Measurements from ENCODE around the gene UBE2D2. TPM values are rescaled to one million over a fixed set of nuclear protein-coding genes. Genes with fewer than 3 reads are reported as not detected.

UBE2D2 gene
- total and polyA plus RNA-seq, 2 of the 13 experiments (the other 11 are each of a cell fraction or from before 2014, with no cell fraction given), result 79.1 to 109 TPM

DNA sequence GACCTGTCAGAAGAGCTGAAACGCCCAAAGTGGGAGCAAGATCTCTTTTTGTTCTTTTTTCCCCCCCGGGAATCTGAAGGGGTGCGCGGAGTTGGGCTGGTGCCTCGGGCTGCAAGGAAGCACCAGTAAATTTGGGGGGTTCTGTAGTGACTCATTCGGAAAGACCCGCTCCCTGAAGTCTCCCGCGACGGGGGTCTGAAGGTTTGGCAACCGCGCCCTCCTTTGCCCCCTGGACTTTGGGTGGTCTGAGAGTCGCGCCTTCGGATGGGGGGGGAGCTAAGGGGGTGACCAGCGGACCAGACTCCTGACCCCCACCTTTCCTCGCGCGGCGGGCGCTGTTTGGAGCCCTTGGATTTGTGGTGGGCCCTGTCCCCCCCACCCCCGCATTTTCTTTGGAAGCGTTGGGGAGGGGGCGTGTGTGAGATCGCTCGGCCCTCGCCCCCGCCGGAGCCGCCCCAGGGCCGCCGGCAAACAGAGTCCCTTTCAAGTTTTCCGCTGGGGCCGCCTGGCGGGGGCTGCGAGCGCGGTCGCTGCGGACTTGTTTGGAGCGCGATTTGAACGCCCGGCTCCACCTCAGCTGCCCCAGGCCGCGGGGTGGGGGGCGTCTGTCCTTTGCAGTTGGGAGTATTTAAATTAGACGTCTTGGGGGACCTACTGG lies 89.0 kb downstream of the UBE2D2 start (continued):
- TF ChIP-seq, protein P1, sequence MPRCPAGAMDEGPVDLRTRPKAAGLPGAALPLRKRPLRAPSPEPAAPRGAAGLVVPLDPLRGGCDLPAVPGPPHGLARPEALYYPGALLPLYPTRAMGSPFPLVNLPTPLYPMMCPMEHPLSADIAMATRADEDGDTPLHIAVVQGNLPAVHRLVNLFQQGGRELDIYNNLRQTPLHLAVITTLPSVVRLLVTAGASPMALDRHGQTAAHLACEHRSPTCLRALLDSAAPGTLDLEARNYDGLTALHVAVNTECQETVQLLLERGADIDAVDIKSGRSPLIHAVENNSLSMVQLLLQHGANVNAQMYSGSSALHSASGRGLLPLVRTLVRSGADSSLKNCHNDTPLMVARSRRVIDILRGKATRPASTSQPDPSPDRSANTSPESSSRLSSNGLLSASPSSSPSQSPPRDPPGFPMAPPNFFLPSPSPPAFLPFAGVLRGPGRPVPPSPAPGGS (CRISPR knock-in tag; IDR thresholded peaks at IDR 0.05), result no peak
- no peak for TF ChIP-seq NR2F6 (IDR thresholded peaks at IDR 0.05)
- 0 out of 2 replicates have a peak, but pooled peaks have one; percentile 8 for TF ChIP-seq NR2F6 (CRISPR knock-in tag; IDR thresholded peaks at IDR 0.05)
- TF ChIP-seq RXRA (CRISPR knock-in tag; IDR thresholded peaks at IDR 0.05), result peak; percentile 47; the same call in 1 of the 2 replicates
- TF ChIP-seq ZMYM4 (CRISPR knock-in tag; IDR thresholded peaks at IDR 0.05), result 0 out of 2 replicates have a peak, but pooled peaks have one; percentile 1
- TF ChIP-seq PLRG1 (conservative IDR thresholded peaks at IDR 0.05), result no peak
- TF ChIP-seq NCOA2 (CRISPR knock-in tag; IDR thresholded peaks at IDR 0.05), result 0 out of 2 replicates have a peak, but pooled peaks have one; percentile 19
- no peak for TF ChIP-seq JDP2 (CRISPR knock-in tag; IDR thresholded peaks at IDR 0.05; ENCODE audit: borderline replicate concordance)
- TF ChIP-seq CENPT (CRISPR knock-in tag; IDR thresholded peaks at IDR 0.05; ENCODE audit: low read depth), result no peak
- TF ChIP-seq CBX1 (IDR thresholded peaks at IDR 0.05; ENCODE audit: low read depth), result no peak
- TF ChIP-seq ZNF703 (CRISPR knock-in tag; IDR thresholded peaks at IDR 0.05; ENCODE audit: borderline replicate concordance), result no peak
- TF ChIP-seq HOXA3 (CRISPR knock-in tag; IDR thresholded peaks at IDR 0.05), result no peak
- no peak for TF ChIP-seq ZNF839 (CRISPR knock-in tag; IDR thresholded peaks at IDR 0.05; ENCODE audit: borderline replicate concordance)
- no peak for TF ChIP-seq ZMYM2 (CRISPR knock-in tag; IDR thresholded peaks at IDR 0.05)
- TF ChIP-seq GPN1 (CRISPR knock-in tag; IDR thresholded peaks at IDR 0.05; ENCODE audit: borderline replicate concordance), result no peak
- no peak for TF ChIP-seq SMYD3 (CRISPR knock-in tag; IDR thresholded peaks at IDR 0.05)
- no peak for TF ChIP-seq KDM5B (CRISPR knock-in tag; IDR thresholded peaks at IDR 0.05; ENCODE audit: borderline replicate concordance)
- TF ChIP-seq MBD4 (IDR thresholded peaks at IDR 0.05; ENCODE audit: borderline replicate concordance, low read length), result no peak
- TF ChIP-seq ZNF749 (CRISPR knock-in tag; IDR thresholded peaks at IDR 0.05; ENCODE audit: borderline replicate concordance), result no peak
- TF ChIP-seq ZSCAN20 (CRISPR knock-in tag; IDR thresholded peaks at IDR 0.05; ENCODE audit: borderline replicate concordance), result no peak
- TF ChIP-seq, protein P2, sequence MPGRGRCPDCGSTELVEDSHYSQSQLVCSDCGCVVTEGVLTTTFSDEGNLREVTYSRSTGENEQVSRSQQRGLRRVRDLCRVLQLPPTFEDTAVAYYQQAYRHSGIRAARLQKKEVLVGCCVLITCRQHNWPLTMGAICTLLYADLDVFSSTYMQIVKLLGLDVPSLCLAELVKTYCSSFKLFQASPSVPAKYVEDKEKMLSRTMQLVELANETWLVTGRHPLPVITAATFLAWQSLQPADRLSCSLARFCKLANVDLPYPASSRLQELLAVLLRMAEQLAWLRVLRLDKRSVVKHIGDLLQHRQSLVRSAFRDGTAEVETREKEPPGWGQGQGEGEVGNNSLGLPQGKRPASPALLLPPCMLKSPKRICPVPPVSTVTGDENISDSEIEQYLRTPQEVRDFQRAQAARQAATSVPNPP (CRISPR knock-in tag; IDR thresholded peaks at IDR 0.05), result no peak
- TF ChIP-seq, protein P3, sequence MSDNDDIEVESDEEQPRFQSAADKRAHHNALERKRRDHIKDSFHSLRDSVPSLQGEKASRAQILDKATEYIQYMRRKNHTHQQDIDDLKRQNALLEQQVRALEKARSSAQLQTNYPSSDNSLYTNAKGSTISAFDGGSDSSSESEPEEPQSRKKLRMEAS (IDR thresholded peaks at IDR 0.05), result peak; percentile 49; the same call in 1 of the 2 replicates
- TF ChIP-seq, protein P4, sequence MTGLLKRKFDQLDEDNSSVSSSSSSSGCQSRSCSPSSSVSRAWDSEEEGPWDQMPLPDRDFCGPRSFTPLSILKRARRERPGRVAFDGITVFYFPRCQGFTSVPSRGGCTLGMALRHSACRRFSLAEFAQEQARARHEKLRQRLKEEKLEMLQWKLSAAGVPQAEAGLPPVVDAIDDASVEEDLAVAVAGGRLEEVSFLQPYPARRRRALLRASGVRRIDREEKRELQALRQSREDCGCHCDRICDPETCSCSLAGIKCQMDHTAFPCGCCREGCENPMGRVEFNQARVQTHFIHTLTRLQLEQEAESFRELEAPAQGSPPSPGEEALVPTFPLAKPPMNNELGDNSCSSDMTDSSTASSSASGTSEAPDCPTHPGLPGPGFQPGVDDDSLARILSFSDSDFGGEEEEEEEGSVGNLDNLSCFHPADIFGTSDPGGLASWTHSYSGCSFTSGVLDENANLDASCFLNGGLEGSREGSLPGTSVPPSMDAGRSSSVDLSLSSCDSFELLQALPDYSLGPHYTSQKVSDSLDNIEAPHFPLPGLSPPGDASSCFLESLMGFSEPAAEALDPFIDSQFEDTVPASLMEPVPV (CRISPR knock-in tag; IDR thresholded peaks at IDR 0.05), result 0 out of 2 replicates have a peak, but pooled peaks have one; percentile 34
- no peak for TF ChIP-seq RBM39 (IDR thresholded peaks at IDR 0.05; ENCODE audit: low read depth, low read length, poor library complexity, severe bottlenecking)
- TF ChIP-seq ATM (IDR thresholded peaks at IDR 0.05; ENCODE audit: borderline replicate concordance), result no peak
- no peak for TF ChIP-seq ZNF780A (CRISPR knock-in tag; IDR thresholded peaks at IDR 0.05)
- 0 out of 2 replicates have a peak, but pooled peaks have one; percentile 12 for TF ChIP-seq SPEN (CRISPR knock-in tag; IDR thresholded peaks at IDR 0.05; ENCODE audit: low read depth)
- TF ChIP-seq SRSF4 (IDR thresholded peaks at IDR 0.05; ENCODE audit: low read depth, low read length, poor library complexity, severe bottlenecking), result no peak
- no peak for TF ChIP-seq CHD4 (IDR thresholded peaks at IDR 0.05; ENCODE audit: borderline replicate concordance, low read length)
